Endothelial cell (in vitro differentiated cells): ENCODE measurements around the gene CD14. TPM values are rescaled to one million over a fixed set of nuclear protein-coding genes. Genes with fewer than 3 reads are reported as not detected.
"Not testable (repeated sequence)": the region's sequence is repeated elsewhere in the genome, so short reads cannot be mapped to it uniquely, and the experiment has no call there.

Source experiments
- DNase-seq: peaks from one replicate; pipeline ENCODE4 v3.0.0; 2021; ENCODE audit warnings: low spot score
- H3K27ac Mint-ChIP-seq: one replicate; pipeline ENCODE4 v1.8.0; 2021; ENCODE audit warnings: mixed read lengths, inconsistent platforms; ENCODE audit not compliant: unreplicated experiment
- H3K27me3 Mint-ChIP-seq: one replicate; pipeline ENCODE4 v1.8.0; 2021; ENCODE audit warnings: mild to moderate bottlenecking, moderate library complexity, mixed read lengths, inconsistent platforms; ENCODE audit not compliant: unreplicated experiment
- H3K36me3 Mint-ChIP-seq: one replicate; pipeline ENCODE4 v1.8.0; 2021; ENCODE audit warnings: mild to moderate bottlenecking, low read depth, mixed read lengths, inconsistent platforms; ENCODE audit not compliant: unreplicated experiment
- H3K4me1 Mint-ChIP-seq: one replicate; pipeline ENCODE4 v1.8.0; 2021; ENCODE audit warnings: mild to moderate bottlenecking, mixed read lengths, inconsistent platforms; ENCODE audit not compliant: unreplicated experiment
- H3K4me3 Mint-ChIP-seq: one replicate; pipeline ENCODE4 v1.8.0; 2021; ENCODE audit warnings: mild to moderate bottlenecking, mixed read lengths, inconsistent platforms; ENCODE audit not compliant: unreplicated experiment
- H3K9me3 Mint-ChIP-seq: one replicate; pipeline ENCODE4 v1.8.0; 2021; ENCODE audit warnings: mixed read lengths, inconsistent platforms; ENCODE audit not compliant: unreplicated experiment
- CTCF ChIP-seq: fragments of 200-600 bp; sonication (generic); IDR thresholded peaks from one replicate; pipeline ENCODE4 v1.5.0; 2021; ENCODE audit warnings: antibody characterized with exemption; ENCODE audit not compliant: unreplicated experiment
- total RNA-seq: library from RNA; stranded (reverse); fragmentation: NEBNext Ultra II Directional; extraction: Animal tissue kit (Norgen Biotek cat#: 25700); gene quantifications from one replicate; pipeline ENCODE4 v1.2.1, GENCODE V29; 2021; ENCODE audit not compliant: unreplicated experiment

CD14 gene
- total RNA-seq, 1 donor from 2014 or later, result not detected

GRCh38 chr5:140609126-140609525, 23.8 kb downstream of the CD14 start:
- DNase-seq, result no peak
- Mint-ChIP-seq H3K27ac (peak overlapping the region; percentile 52), H3K27me3 (peaks cover 11% of the 10 kb centered on the region), H3K36me3 (peaks cover 16% of the 10 kb centered on the region), H3K4me1 (peaks cover 18% of the 10 kb centered on the region), H3K9me3 (peaks cover 10% of the 10 kb centered on the region), H3K4me3 (no peak overlapping the region)
- no peak for TF ChIP-seq CTCF

- TF ChIP-seq CTCF, result no peak
- Mint-ChIP-seq H3K36me3 (peaks cover 16% of the 10 kb centered on the region), H3K9me3 (peaks cover 10% of the 10 kb centered on the region), H3K4me3 (no peak overlapping the region), H3K27ac (no peak overlapping the region), H3K27me3 (peaks cover 11% of the 10 kb centered on the region), H3K4me1 (peaks cover 18% of the 10 kb centered on the region)
- DNase-seq, result no peak
Measured at GRCh38 chr5:140608722-140609121, 24.3 kb downstream of the CD14 start.

GRCh38 chr5:140607031-140607430, 25.9 kb downstream of the CD14 start:
- DNase-seq, result no peak
- H3K27ac Mint-ChIP-seq, result no peak overlapping the region
- no peak overlapping the region for H3K4me3 Mint-ChIP-seq
- H3K27me3 Mint-ChIP-seq, result peaks cover 6% of the 10 kb centered on the region
- peaks cover 10% of the 10 kb centered on the region for H3K36me3 Mint-ChIP-seq
- H3K9me3 Mint-ChIP-seq, result peaks cover 4% of the 10 kb centered on the region
- no peak for TF ChIP-seq CTCF
- peaks cover 12% of the 10 kb centered on the region for H3K4me1 Mint-ChIP-seq

GRCh38 chr5:140605879-140606278, 27.1 kb downstream of the CD14 start:
- DNase-seq, result no peak
- no peak overlapping the region for H3K4me3 Mint-ChIP-seq

GRCh38 chr5:140603734-140604133, 29.2 kb downstream of the CD14 start:
- Mint-ChIP-seq H3K9me3 (no peaks in the 10 kb centered on the region), H3K36me3 (no peaks in the 10 kb centered on the region), H3K27ac (no peak overlapping the region), H3K4me3 (no peak overlapping the region), H3K4me1 (no peaks in the 10 kb centered on the region), H3K27me3 (no peaks in the 10 kb centered on the region)
- DNase-seq, result no peak
- TF ChIP-seq CTCF, result no peak

More at GRCh38 chr5:140605879-140606278, 27.1 kb downstream of the CD14 start:
- Mint-ChIP-seq H3K9me3 (no peaks in the 10 kb centered on the region), H3K27ac (no peak overlapping the region), H3K4me1 (peaks cover under 1% of the 10 kb centered on the region), H3K36me3 (no peaks in the 10 kb centered on the region), H3K27me3 (no peaks in the 10 kb centered on the region)
- TF ChIP-seq CTCF, result no peak

- H3K36me3 Mint-ChIP-seq, DNase-seq, H3K4me3 Mint-ChIP-seq, H3K27ac Mint-ChIP-seq, H3K27me3 Mint-ChIP-seq, H3K9me3 Mint-ChIP-seq, H3K4me1 Mint-ChIP-seq: not testable (repeated sequence)
Measured at GRCh38 chr5:140603446-140603698, 29.6 kb downstream of the CD14 start.
